ENCODE measurements around the gene CWC25.

- TF ChIP-seq EZH2 (IDR thresholded peaks at IDR 0.05; ENCODE audit: borderline replicate concordance, low read depth, low read length, severe bottlenecking), result no peak
- TF ChIP-seq CTCF (IDR thresholded peaks at IDR 0.05; ENCODE audit: borderline replicate concordance, extremely low read depth, low read length, poor library complexity, severe bottlenecking), result no peak
Measured at GRCh38 chr17:38815576-38816193, 9.4 kb downstream of the CWC25 start.
